Gastrocnemius medialis (tissue), 4 donors: ENCODE data around the gene MBD3L4. TPM values are rescaled to one million over a fixed set of nuclear protein-coding genes. Genes with fewer than 3 reads are reported as not detected.

Source experiments
- ATAC-seq, 2 donors: fragments of 150-250 bp; one replicate each; pipeline ENCODE4 v1.9.1; 2016
- DNase-seq, 2 donors: peaks; one replicate each; pipeline ENCODE4 v3.0.0-alpha.2; 2019
- H3K27ac ChIP-seq, 4 donors: fragments of 200-600 bp; sonication (generic); 1 replicate in 1 of 4; 2 replicates in 3 of 4; pipeline ENCODE4 v1.5.1; 2016 to 2018; ENCODE audit warnings: mild to moderate bottlenecking in 2 of 4, moderate library complexity in 1 of 4
- H3K27me3 ChIP-seq, 3 donors: fragments of 200-600 bp; sonication (generic) in 2 of 3; 1 replicate in 1 of 3; 2 replicates in 2 of 3; pipeline versions ENCODE4 v1.5.1 to v1.6.0; 2016 to 2019; ENCODE audit warnings: mild to moderate bottlenecking in 1 of 3, moderate library complexity in 1 of 3
- H3K36me3 ChIP-seq, 2 donors: fragments of 200-600 bp; sonication (generic) in 1 of 2; one replicate each; pipeline ENCODE4 v1.5.1; 2017 to 2018
- H3K4me1 ChIP-seq, 2 donors: fragments of 200-600 bp; sonication (generic) in 1 of 2; one replicate each; pipeline ENCODE4 v1.5.1; 2016 to 2017; ENCODE audit warnings: mild to moderate bottlenecking in 2 of 2
- H3K4me3 ChIP-seq, 4 donors: fragments of 200-600 bp; sonication (generic) in 3 of 4; 1 replicate in 1 of 4; 2 replicates in 3 of 4; pipeline ENCODE4 v1.5.1; 2016 to 2019; ENCODE audit warnings: mild to moderate bottlenecking in 2 of 4
- H3K9me3 ChIP-seq, 3 donors: fragments of 200-600 bp; sonication (generic) in 2 of 3; 1 replicate in 1 of 3; 2 replicates in 2 of 3; pipeline ENCODE4 v1.5.1; 2016 to 2019
- CTCF ChIP-seq, 5 experiments: fragments of 450-650 bp in 3 of 5; fragments of 200-600 bp in 2 of 5; sonication (generic) in 2 of 5; IDR thresholded peaks in 4 of 5; conservative IDR thresholded peaks in 1 of 5; 1 replicate in 4 of 5; 2 replicates in 1 of 5; pipeline ENCODE4 v1.5.1; 2016 to 2019; ENCODE audit warnings: antibody characterized with exemption in 5 of 5, mild to moderate bottlenecking in 3 of 5, moderate library complexity in 3 of 5
- POLR2A ChIP-seq, 2 donors: fragments of 450-650 bp; IDR thresholded peaks; one replicate each; pipeline ENCODE4 v1.6.1; 2017; ENCODE audit warnings: antibody characterized with exemption in 2 of 2, mild to moderate bottlenecking in 2 of 2, moderate library complexity in 2 of 2
- in situ Hi-C, 4 donors: fragments of 200-750 bp; cut with MboI; loops; one replicate each; pipeline versions ENCODE4 v1.15.0 to v1.8.0; 2017; ENCODE audit warnings: low sequenced_read_pairs in 4 of 4
- intact Hi-C: fragments of 100-400 bp; cut with DNase I; formaldehyde crosslinking; loops from one replicate; pipeline ENCODE4 v1.15.1; 2023; ENCODE audit warnings: low total_unique reads
- total RNA-seq, 4 donors: library from RNA; depleted of rRNA; stranded (reverse); fragments of >200 nt; gene quantifications; one replicate each; pipeline versions ENCODE4 v1.1.0 to v1.2.3, GENCODE V29; 2016

Gene MBD3L4
- total RNA-seq, 4 donors from 2014 or later, result not detected

GRCh38 chr19:7018828-7019227, 21.2 kb downstream of the MBD3L4 start:
- in situ Hi-C loops (no loop called here), intact Hi-C loops (no loop called here)
- TF ChIP-seq POLR2A (IDR thresholded peaks at IDR 0.05) (no peak), CTCF (IDR thresholded peaks at IDR 0.05 in 4 of 5, conservative IDR thresholded peaks at IDR 0.05 in 1 of 5) (no peak)
- H3K4me3 ChIP-seq, result no peak overlapping the region
- ATAC-seq (no peak), DNase-seq (no peak)
- no peaks in the 10 kb centered on the region for H3K36me3 ChIP-seq
- no peaks in the 10 kb centered on the region for H3K9me3 ChIP-seq
- no peak overlapping the region for H3K27ac ChIP-seq
- H3K4me1 ChIP-seq, result no peaks in the 10 kb centered on the region
- H3K27me3 ChIP-seq, result no peaks in the 10 kb centered on the region

- Histone ChIP-seq H3K27ac (no peak overlapping the region), H3K4me3 (no peak overlapping the region), H3K4me1 (no peaks in the 10 kb centered on the region), H3K27me3 (no peaks in the 10 kb centered on the region), H3K36me3 (no peaks in the 10 kb centered on the region), H3K9me3 (no peaks in the 10 kb centered on the region)
- intact Hi-C loops, result no loop called here
- DNase-seq (no peak), ATAC-seq (no peak)
- no peak for TF ChIP-seq POLR2A (IDR thresholded peaks at IDR 0.05)
- no peak for TF ChIP-seq CTCF (IDR thresholded peaks at IDR 0.05 in 4 of 5, conservative IDR thresholded peaks at IDR 0.05 in 1 of 5)
- in situ Hi-C loops, result no loop called here
Observed at GRCh38 chr19:7013678-7014077, 26.3 kb downstream of the MBD3L4 start.

GRCh38 chr19:7010722-7011593, 29.0 kb downstream of the MBD3L4 start:
- ATAC-seq (no peak), DNase-seq (no peak)
- in situ Hi-C loops, result no loop called here

GRCh38 chr19:7007859-7008258, 32.1 kb downstream of the MBD3L4 start:
- H3K4me1 ChIP-seq, result no peaks in the 10 kb centered on the region
- H3K9me3 ChIP-seq, result no peaks in the 10 kb centered on the region
- intact Hi-C loops, result no loop called here
- no peaks in the 10 kb centered on the region for H3K27me3 ChIP-seq
- H3K27ac ChIP-seq, result no peak overlapping the region
- no peaks in the 10 kb centered on the region for H3K36me3 ChIP-seq
- TF ChIP-seq CTCF (IDR thresholded peaks at IDR 0.05 in 4 of 5, conservative IDR thresholded peaks at IDR 0.05 in 1 of 5) (no peak), POLR2A (IDR thresholded peaks at IDR 0.05) (no peak)
- DNase-seq (no peak), ATAC-seq (no peak)
- H3K4me3 ChIP-seq, result no peak overlapping the region
- in situ Hi-C loops, result no loop called here

More at GRCh38 chr19:7010722-7011593, 29.0 kb downstream of the MBD3L4 start:
- no peak for TF ChIP-seq POLR2A (IDR thresholded peaks at IDR 0.05)
- TF ChIP-seq CTCF (IDR thresholded peaks at IDR 0.05 in 4 of 5, conservative IDR thresholded peaks at IDR 0.05 in 1 of 5), result no peak
- no peak overlapping the region for H3K4me3 ChIP-seq
- intact Hi-C loops, result no loop called here
- no peaks in the 10 kb centered on the region for H3K9me3 ChIP-seq
- no peaks in the 10 kb centered on the region for H3K4me1 ChIP-seq
- H3K36me3 ChIP-seq, result no peaks in the 10 kb centered on the region
- no peaks in the 10 kb centered on the region for H3K27me3 ChIP-seq
- no peak overlapping the region for H3K27ac ChIP-seq
